ENCODE results near the gene AP2A1. TPM values are rescaled to one million over a fixed set of nuclear protein-coding genes. Genes with fewer than 3 reads are reported as not detected.

The AP2A1 gene
- polyA plus RNA-seq, 1 donor from 2014 or later: 40.8 TPM

- Histone ChIP-seq H3F3A (ENCODE audit: insufficient read depth, low read length, poor library complexity, severe bottlenecking) (no peaks in the 10 kb centered on the region), H3K9ac (ENCODE audit: low read length) (no peak overlapping the region), H3K4me2 (ENCODE audit: low read length) (no peak overlapping the region), H2AFZ (ENCODE audit: low read depth, low read length) (no peak overlapping the region), H3K9me3 (ENCODE audit: low read length) (no peaks in the 10 kb centered on the region), H4K20me1 (ENCODE audit: insufficient read depth) (no peaks in the 10 kb centered on the region), H3K27ac (ENCODE audit: low read length) (no peak overlapping the region), H3K36me3 (ENCODE audit: insufficient read depth, low read length) (no peaks in the 10 kb centered on the region), H3K9me2 (ENCODE audit: insufficient read depth, low read length) (no peaks in the 10 kb centered on the region), H3K79me2 (replicated peaks; ENCODE audit: insufficient read depth, low read length) (no peaks in the 10 kb centered on the region), H3K4me3 (ENCODE audit: low read length) (no peak overlapping the region), H3K27me3 (ENCODE audit: insufficient read depth, low read depth, low read length) (no peaks in the 10 kb centered on the region)
- TF ChIP-seq EP300 (conservative IDR thresholded peaks at IDR 0.05; ENCODE audit: poor library complexity, severe bottlenecking) (no peak), SMC3 (conservative IDR thresholded peaks at IDR 0.05; ENCODE audit: poor library complexity) (no peak), TAF1 (IDR thresholded peaks at IDR 0.05; ENCODE audit: low read depth) (no peak), RAD21 (conservative IDR thresholded peaks at IDR 0.05) (no peak), CTCF (IDR thresholded peaks at IDR 0.05; ENCODE audit: poor library complexity, severe bottlenecking) (no peak), REST (IDR thresholded peaks at IDR 0.05; ENCODE audit: borderline replicate concordance) (no peak), MXI1 (conservative IDR thresholded peaks at IDR 0.05; ENCODE audit: poor library complexity, severe bottlenecking) (no peak), EZH2 (IDR thresholded peaks at IDR 0.05; ENCODE audit: borderline replicate concordance, insufficient read depth, low read length, poor library complexity, severe bottlenecking) (no peak), POLR2AphosphoS5 (IDR thresholded peaks at IDR 0.05) (no peak)
Measured at GRCh38 chr19:49779731-49780555, 13.1 kb downstream of the AP2A1 start.

GRCh38 chr19:49780861-49781260 lies 14.1 kb downstream of the AP2A1 start:
- Histone ChIP-seq H3K27me3 (ENCODE audit: insufficient read depth, low read depth, low read length) (no peaks in the 10 kb centered on the region), H3K36me3 (ENCODE audit: insufficient read depth, low read length) (no peaks in the 10 kb centered on the region), H2AFZ (ENCODE audit: low read depth, low read length) (no peak overlapping the region), H3K4me2 (ENCODE audit: low read length) (no peak overlapping the region), H3K27ac (ENCODE audit: low read length) (no peak overlapping the region), H3K9me2 (ENCODE audit: insufficient read depth, low read length) (no peaks in the 10 kb centered on the region), H3K4me3 (ENCODE audit: low read length) (no peak overlapping the region), H3K9me3 (ENCODE audit: low read length) (no peaks in the 10 kb centered on the region), H3K9ac (ENCODE audit: low read length) (no peak overlapping the region), H4K20me1 (ENCODE audit: insufficient read depth) (no peaks in the 10 kb centered on the region), H3F3A (ENCODE audit: insufficient read depth, low read length, poor library complexity, severe bottlenecking) (no peaks in the 10 kb centered on the region), H3K79me2 (replicated peaks; ENCODE audit: insufficient read depth, low read length) (no peaks in the 10 kb centered on the region)
- TF ChIP-seq EZH2 (IDR thresholded peaks at IDR 0.05; ENCODE audit: borderline replicate concordance, insufficient read depth, low read length, poor library complexity, severe bottlenecking): no peak
- TF ChIP-seq REST (IDR thresholded peaks at IDR 0.05; ENCODE audit: borderline replicate concordance): no peak
- TF ChIP-seq RAD21 (conservative IDR thresholded peaks at IDR 0.05): no peak

All from neural cell (in vitro differentiated cells).